Kidney glomerular epithelial cell (primary cell): ENCODE results near the gene PCDH8.

Experiments used
- DNase-seq: peaks from one replicate; lab custom pipeline; 2025; lab: John Stamatoyannopoulos, UW

Gene PCDH8

DNA sequence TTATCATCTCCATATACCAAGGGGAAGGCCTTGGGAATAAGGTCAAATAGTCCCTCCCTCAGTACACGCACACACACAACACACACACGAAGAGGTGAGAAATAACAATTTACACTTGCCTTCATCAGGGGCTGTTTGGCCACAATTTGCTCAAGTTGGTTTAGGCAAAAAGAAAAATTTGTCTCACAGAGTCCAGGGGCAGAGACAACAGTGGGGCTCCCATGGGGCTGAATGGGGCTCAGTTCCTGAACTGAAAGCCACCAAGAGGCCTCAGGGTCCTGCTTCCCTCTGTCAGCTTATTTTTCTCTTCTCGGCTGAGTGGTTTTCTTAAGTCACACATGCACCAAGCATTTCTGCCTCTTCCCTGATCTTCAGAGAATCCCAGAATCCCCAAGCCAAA lies 35.5 kb downstream of the PCDH8 start:
- no peak for DNase-seq

DNA sequence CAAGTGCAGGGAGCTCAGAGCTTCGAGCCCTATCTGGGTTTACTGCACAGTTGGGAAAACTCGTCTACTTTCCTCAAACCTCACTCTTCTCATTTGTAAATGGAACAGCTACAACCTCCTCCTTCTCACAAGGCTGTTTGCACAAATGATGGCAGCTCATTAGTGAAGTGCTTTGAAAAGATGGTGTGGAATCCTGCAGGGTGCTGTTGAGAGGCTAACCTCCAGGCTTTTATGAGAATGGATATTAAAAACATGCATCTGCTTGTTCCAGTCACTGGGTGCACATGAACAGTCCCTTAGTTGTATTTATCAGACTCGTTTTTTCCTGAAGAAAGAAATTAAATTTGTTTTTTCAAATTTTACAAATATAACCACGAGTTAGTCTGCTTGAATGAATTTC lies 36.6 kb downstream of the PCDH8 start:
- DNase-seq, result no peak

DNA sequence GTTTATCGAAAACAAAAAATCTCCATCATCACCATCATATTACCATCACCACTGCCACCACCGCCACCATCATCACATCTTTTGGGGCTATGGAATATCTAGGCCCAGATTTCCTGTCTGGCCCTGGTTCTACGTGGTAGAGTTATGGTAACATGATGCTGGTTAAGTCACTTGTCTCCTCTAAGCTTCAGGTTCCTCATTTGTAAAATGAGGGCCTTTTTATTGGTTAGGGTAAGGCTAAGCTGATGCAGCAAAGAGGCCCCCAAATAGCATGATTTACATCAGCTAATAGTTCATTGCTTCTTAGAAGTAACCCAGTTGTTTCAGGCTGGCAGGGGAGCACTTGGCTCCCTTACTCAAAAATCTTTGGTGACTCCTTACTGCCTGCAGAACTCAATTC lies 37.9 kb downstream of the PCDH8 start:
- DNase-seq, result no peak

DNA sequence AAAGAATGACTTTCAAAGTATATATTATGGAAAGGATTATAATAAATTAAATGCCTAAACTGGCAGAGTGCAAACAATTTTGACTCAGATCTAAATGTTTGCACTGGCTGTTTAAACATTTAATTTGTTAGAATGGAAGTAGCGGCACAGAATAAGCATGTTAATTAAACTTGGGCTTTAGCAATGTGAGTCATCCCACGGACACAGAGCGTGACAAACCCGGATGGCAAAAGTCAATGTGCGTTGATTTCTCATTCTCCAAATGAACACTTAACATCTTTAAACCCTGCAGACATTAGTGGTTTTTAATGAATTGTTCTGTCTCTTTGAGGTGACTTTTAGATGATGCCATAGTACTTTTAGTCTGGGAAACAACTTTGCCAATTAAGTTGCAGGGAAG lies 38.4 kb downstream of the PCDH8 start:
- DNase-seq, result no peak

DNA sequence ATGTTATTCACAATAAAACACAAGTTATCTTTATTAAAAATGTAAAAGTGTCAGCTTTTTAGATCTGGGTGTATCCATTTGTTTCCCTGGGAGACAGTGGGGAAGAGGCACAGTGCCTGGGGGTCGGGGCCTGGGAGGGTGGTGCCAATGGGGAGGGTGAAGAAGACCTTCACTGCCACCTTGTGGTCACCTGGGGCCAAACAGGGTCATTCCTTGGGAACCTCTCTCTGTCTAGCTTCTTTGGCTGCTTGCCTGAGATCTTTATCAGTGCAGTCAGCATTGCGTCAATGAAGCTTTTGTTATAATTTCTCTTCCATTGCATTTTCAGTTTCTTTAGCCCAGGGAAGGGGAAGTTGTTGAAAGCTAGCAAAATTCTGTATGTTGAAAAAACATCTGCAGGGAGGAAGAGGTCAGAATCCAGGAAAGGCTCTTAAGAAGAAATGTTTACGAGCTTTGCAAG lies 39.1 kb downstream of the PCDH8 start:
- DNase-seq, result peak; percentile 55

DNA sequence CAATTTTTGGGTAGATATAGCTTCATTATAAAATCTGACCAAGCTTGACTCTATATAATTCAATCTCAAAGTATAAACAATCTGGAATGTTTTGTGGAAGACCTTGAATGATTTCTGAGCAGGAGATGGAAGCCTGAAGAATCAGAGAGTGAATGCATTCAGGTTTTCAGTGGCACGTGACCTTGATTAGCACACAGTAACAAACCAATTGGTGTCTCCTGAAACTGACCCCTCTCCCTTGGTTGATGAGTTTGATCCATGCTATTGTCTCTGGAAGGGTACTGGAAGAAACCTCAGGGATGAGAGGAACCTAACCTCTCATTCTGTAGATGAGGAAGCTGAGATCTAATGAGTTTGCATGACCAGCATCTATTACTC lies 39.6 kb downstream of the PCDH8 start:
- DNase-seq, result no peak

DNA sequence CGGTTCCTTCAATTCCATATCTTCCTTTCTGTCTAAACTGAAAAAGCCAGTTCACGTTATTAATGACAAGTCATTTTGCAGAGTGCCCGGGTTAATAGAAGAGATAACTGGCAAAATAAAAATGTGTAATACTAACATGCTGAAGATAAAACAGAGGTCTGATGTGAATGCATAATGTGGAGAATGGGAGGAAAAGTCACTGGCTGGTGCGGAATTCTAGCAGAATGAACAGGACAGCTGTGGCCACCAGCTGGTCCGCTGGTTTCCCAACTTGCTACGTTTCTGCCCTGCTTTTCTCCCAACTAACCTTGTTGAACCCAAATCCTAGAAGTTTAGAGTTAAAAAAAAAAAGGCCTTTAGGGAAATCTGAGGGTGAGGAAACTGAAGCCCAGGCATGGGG lies 42.4 kb downstream of the PCDH8 start:
- DNase-seq, result no peak

DNA sequence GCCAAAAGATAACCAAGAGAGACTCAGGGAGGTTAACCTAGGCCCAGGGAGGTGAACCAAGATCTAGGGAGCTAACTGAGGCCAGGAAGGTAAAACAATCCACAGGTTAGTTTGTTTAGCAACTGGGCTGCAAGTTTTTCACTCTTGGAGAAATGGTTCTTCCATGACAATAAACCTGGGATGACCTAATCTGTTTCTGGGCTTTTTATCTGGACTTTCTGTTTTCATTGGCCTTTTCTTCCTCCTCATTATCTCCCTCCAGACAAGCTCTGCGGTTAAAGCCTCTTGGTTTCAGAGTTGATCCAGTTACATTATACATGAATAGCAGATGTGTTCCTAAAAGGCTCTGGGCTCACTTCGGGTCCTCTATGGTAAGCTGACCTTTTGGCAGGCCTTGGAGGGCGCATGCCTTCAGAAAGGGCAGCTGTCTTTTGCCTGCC lies 44.2 kb downstream of the PCDH8 start:
- DNase-seq, result peak; percentile 49

DNA sequence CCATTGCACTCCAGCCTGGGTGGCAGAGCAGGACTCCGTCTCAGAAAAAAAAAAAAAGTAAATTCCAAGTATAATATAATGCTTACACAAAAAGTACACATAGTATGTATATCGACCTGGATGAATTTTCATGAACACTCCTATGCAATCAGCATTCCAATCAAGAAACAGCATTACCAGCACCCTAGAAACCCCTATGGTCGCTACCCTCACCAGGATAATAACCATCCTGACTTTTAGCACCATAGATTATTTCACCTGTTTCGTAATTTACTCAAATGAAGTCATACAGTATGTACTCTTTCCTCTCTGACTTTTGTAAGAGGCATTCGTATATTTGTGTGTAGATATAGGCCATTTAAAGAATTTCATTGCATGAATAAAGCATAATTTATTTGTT lies 47.6 kb downstream of the PCDH8 start:
- DNase-seq, result no peak

DNA sequence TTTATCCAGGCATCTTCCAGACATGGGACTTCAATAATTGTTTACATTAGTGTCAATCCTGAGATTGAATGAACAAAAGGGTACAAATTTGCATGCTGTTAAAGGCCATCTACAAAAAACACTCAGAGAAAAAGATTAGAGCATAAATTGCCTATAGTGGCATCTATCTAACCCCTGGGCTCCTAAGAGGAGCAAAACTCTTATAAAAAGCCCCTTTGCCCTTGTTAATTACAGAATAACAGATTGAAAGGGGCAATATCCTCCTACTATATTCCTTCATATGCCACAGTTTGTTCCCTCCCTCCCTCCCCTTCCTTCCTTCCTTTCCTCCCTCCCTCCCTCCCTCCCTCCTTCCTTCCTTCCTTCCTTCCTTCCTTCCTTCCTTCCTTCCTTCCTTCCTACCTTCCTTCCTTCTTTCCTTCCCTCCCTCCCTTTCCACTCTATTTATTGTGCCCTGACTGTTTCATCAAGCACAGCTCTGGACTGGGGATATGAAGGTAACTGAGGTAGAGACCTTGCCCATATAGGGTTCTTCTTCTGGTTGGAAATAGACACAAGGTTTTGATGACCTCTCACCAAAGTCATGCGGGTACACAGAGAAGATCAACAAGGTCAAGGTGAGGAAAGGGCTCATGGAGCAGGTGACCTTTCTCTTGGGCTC lies 49.5 kb downstream of the PCDH8 start:
- no peak for DNase-seq

DNA sequence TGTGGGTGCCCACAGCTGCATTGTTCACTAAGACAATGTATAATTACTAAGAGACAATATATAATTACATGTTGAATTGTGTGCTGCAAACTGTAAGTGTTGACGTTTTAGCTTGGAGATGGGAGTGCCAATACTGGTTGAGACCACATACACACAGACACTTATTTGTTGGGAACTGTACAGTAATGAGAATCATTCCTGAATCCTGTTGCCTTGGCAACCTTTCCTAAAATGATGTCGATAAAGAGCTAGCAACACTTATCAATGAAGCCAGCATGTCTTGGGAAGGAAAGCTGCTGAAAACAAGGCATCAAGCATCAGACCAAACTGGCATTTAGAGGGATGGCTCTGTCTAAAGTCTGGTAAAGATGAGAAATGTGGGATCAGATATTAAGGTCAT lies 51.3 kb downstream of the PCDH8 start:
- no peak for DNase-seq

DNA sequence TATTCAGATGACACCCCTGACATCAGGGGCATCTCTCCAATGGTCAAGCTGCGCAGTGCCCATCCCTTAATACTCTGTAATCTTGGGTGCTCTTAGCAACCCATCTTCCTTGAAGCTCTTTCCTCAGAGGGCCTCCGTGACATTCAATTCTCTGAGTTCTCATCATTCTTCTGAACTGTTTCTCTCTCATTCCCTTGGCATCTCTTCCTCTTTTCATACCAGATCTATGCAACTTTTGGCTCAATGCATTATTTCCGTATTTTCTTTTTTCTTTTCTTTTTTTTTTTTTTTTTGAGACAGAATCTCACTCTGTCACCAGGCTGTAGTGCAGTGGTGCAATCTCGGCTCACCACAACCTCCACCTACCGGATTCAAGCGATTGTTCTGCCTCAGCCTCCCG lies 53.9 kb downstream of the PCDH8 start:
- no peak for DNase-seq

DNA sequence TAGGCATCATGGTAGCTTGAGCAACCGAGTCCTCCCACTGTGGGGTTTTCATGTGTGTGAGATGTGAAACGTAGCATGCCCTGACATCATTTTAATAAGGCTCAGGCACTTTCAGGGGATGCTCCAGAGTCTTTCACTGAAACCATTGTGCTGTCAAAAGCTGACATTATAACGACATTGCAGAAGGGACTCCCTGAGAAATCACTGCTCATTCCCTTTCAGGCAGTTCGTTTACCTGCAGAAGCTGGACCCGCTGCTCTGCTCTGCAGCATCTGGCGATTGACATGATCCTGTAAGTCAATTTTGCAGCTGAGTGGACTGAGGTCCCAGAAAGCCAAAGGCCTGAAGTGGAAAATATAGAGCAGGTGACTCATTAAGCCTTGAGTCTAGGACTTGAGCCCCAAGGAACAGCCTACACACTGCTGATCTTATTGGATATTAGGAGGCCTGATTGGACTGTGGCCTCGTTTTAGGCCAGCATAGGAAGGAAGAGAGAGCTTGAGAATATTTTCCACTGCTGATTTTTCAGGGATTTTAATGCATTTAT lies 54.9 kb downstream of the PCDH8 start:
- DNase-seq, result no peak
